HS-27A (cell line): ENCODE measurements around the gene RNF133.

ENCODE experiments used
- DNase-seq: peaks from one replicate; pipeline ENCODE4 v3.0.0-alpha.2; 2012; ENCODE audit warnings: low read depth, missing footprints

Gene RNF133

GRCh38 chr7:122699017-122699416 lies at the start of gene RNF133:
Gene RNF133 (minus strand): TSS chr7:122699117. CDS start chr7:122698918, 199 bp downstream.
- no peak for DNase-seq

DNA sequence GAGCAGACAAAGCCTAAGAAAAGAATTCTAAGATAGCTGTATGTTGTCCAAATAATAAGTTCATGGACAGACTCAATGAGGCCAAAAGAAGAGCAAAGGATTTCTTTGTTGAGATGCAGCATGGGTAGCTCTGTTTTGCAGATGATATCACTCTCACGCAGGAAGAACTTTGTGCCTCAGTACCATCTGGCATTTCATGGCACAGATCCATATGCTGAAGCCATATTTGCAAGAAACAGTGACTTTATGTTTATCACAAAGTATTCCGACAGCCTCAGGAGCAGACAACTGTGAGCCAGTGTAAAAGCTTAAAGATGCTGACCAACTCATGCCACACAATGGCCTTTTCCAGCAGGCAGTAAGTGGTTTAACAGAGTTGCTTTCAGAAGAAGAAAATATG lies 49.3 kb upstream of the RNF133 start:
- no peak for DNase-seq

DNA sequence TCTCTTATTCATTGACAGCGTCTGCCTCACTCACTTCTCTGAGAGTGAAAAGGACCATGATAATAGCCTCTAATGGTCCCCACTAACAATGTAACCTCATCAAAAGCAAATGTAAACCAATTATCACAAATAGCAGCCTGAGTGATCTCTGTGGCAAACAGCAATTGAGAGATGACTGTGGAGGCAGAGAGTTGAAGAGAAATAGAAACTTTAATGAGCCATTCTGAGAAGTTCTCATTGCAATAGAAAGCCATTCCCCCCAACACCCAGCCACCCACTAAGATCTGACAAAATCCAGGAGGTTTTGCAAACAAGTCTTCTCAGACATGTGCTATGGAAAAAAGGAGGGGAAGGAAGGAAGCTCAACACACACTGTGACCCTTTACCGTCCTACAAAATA lies 48.0 kb upstream of the RNF133 start:
- DNase-seq: no peak

DNA sequence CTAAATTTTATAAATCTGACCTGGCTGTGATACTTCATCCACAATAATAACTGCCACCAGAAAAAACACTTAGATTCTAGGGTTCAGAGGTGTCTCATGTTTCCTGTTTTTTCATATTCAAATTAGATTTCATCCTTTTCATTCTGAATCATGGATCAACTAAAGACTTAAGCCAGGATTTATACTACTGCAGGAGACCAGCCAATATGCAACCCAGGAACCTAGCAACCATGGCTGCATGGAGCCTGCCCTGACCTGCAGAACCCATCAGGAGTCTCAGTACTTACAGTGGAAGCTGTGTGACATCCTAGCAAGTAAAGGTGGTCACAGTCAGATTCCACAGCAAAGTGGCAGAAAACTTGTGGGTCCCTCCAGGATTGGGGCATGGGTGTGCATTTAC lies 44.3 kb upstream of the RNF133 start:
- DNase-seq: no peak

DNA sequence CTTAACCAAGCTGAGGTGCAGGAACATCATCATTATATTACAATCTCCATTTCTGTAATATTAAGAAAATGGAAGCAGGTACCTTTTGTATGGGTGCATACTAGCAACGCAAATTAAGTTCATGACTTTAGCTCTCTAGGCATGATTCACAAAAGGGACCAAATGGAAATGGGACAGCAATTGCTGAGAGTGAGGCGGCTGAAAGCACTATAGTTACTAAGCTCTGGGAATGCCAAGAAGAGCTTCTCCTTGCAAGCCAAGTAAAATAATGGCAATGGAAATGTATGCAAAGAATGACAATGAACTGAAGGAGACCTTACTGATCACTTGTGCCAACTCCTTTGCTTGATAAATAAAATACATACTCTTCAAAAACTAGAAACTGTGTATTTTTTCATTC lies 40.0 kb upstream of the RNF133 start:
- DNase-seq: no peak

GRCh38 chr7:122736183-122736582 lies 37.3 kb upstream of the RNF133 start:
- no peak for DNase-seq

DNA sequence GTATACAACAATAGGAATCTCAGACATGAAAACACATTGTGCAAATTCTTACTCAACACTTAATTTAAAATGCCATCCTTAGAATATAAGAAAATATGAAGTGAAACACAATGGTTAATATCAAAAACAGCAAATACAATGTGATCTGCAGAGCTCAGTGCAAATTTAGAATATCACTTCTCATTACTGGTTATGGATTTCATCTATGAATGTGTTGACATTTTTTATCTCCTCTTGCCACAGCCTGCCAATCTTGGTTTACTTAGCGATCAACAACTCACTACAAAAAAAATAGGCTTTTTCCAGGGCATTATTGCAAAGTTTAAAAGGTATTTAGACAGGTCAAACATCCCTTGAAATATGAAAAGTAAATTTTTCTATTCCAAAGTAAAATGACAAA lies 28.8 kb upstream of the RNF133 start:
- DNase-seq: no peak

DNA sequence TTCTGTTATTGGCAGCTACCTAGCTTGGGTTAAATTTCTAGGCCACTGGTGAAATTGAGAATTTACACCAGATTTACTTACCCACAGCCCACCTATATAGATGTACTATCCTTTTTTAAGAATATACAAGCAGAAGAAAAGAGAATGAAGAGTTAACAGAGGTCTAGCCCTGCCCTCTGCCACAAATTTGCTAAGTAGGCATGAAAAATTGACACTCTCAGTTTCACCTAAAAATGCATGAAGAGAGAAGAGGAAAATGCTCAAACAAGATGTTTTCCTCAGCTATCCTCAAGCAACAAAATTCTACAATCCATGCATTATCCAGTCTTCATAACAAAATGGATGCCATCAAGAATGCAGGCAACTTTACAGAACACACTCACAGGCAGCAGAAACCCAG lies 28.4 kb upstream of the RNF133 start:
- DNase-seq: no peak

- DNase-seq: no peak
Measured at GRCh38 chr7:122726881-122727280, 28.0 kb upstream of the RNF133 start.

DNA sequence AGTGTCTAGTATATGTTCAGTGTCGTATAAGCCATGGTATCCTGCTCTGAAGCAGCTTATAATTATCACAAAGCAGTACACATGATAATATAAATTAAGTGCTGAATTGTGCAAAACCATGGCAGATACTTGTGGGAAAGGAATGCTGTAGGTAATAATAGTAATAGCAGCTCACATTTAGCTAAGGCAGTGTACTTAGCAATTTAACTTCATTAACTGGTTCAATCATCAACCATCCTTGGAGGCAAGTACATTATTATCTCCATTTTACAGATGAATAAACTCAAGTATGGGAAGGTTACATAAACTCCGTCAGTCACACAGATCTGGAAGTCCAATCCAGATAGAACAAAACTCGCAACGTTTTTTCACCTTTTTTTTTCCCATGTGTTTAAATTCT lies 25.4 kb upstream of the RNF133 start:
- no peak for DNase-seq

DNA sequence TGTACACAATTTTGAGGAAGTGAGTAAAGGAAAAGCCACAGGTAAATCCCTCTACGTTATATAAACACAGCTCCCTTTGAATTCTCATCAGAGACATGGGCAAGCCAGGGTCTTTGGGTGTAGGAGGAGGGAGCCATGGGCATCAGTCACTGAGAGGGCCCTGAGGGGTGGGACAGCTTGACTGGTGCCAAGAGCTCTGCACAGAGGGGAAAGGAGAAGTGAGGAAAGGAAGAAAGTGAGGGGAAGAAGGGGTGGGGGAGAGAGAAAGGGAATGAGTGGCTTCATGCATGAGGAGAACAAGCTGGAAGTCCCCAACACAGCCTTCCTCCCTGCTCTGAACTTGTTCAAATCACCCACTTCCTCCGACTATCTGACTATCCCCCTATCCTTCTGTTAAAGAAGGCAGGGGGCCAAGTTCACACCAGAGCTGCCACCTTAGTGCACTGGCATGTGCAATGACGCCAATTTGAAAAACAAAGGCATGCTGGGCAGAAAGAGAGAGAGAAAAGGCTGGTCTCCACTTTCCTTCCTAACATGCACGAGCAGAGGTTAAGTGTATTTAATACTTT lies 20.2 kb upstream of the RNF133 start:
- no peak for DNase-seq

DNA sequence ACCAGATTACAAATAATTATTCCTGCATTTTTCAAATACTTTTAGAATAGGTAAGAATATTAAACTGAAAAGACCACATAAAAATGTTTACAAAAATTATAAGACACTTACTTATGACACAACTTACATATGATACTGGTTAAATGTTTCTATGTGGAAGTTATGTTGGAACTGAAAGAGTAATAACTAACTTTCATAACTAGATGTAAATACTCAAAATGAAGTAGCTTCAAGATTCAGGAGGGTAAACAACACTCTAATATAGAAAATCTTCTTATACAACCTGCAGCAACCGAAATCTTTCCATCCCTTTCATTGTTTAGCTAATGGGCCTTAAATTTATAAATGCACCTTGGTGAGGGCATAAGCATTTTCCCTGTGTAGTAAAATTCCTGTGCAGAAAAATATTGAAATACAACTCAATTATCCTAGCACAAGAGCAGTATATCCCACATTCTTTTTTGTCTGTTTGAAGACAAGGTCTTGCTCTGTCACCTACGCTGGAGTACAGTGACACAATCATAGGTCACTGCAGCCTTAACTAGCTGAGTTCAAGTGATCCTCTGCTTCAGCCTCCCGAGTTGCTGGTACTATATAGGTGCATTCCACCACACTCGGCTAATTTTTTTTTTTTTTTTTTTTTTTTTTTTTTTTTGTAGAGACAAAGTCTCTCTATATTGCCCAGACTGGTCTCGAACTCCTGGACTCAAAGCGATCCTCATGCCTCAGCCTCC lies 18.6 kb upstream of the RNF133 start:
- DNase-seq: no peak

DNA sequence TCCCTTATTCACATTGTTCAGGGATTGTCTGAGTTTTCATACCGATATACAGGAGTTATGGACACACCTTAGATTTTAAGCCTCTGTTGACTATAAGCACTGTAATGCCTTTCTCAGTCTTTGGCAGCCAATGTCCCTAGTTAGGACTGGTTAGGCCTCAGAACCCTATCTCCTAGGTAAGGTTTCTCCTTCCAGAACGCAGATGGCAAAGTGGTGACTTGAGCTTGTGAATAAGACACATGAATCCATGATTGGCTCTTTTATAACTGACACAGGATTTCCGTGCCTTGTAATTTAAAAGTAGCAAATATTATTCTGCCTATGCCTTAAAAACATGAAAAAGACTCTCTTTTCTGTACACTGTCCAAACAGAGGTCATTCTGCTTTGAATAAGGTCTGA lies 16.3 kb upstream of the RNF133 start:
- DNase-seq: no peak

DNA sequence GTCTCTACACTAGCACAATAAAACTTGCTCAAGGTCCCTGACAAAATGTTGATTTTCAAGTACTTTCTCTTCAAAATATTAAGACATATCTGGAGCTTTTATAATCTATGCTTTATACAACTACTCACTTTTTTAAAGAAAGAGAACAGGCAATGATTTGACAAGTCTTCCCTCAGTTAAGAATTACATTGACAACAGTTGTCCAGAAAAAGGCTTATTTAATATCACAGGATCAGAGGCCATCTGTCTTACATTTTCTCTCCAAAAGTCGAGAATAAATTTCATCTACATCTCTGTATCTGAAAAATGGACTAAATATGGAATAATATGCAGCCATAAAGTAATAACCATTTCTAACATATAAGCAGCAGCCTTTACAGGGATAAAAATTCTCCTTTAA lies 12.0 kb upstream of the RNF133 start:
- no peak for DNase-seq

- no peak for DNase-seq
Measured at GRCh38 chr7:122709930-122710646, 11.2 kb upstream of the RNF133 start.

- no peak for DNase-seq
Measured at GRCh38 chr7:122706836-122707235, 7.9 kb upstream of the RNF133 start.

- no peak for DNase-seq
Measured at GRCh38 chr7:122702872-122703510, 4.1 kb upstream of the RNF133 start, which contains the start of gene RNF148. Gene RNF148 (minus strand): TSS chr7:122702922. CDS start chr7:122702750, 172 bp downstream.

- DNase-seq: no peak
Measured at GRCh38 chr7:122695816-122696215, 3.1 kb downstream of the RNF133 start.

DNA sequence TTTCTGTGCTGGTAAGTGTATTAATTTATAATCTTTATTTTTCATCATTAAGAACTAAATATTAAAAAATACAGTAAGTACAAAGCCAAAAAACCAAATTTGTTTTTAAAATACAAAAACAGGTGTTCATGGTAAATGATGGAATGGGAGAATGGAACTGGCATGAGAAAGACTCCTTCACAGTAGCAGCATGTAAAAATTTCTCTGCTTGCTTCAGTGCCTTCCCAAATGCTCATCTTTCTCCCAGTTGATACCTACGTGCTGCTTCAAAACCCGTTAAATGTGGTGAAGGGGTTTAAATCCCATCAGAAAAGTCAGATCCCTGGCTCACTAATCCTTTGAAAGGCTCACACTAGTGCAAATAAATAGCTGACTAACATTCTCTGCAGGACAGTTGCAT lies 4.2 kb downstream of the RNF133 start:
- no peak for DNase-seq

DNA sequence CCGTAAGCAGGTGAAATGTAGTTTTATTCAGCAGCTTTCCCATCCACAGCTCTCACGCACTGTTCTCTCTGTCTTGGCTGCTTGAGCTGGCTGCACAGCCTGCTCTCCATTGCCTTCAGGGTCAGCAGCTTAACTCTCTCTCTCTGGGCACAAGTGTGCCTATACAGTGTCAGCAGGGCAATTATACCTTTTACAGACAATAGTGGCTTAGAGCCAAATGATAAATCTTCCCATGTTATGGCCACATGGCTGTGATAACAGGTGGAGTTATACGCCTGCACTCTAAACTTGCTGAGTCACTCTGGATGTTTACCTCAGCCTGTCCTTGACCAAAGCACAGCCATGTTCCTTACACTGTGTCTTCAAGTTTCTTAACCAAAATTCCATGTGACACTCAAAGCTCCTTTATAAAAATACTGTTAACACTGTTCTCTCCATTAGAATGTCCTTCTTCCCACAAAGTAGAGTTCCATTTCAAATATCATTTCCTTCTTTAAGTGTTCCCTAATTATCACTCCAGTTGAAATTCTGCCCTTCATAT lies 6.1 kb downstream of the RNF133 start:
- no peak for DNase-seq

DNA sequence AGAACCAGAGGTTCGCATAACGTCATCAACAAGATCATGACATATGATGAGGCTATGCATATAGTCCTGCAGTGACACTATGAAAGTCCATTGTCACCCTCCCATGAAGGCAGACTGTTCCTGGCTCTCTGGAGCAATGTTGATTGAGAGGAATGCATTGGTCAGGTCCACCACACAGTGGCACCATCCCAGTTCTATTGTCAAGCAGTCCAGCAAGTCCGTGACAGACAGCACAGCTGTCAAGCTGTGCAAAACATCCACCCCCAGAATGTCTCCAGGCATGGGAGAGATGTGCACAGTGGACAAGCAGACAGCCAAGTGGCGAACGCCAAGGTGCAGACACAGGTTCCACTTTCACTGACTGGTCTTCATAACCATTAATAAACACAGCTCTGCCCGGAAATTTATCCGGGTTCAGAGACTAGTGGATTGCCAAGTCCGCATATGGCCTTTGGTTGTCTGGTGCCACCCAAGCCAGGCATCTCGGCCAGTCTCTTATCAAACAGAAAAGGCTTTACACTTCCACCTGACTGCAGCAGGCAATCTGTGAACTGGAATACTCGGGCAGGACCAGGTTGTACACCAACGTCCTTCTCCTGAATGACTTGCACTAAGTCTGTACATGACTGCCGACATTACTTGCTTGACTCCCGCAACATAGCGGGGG lies 7.2 kb downstream of the RNF133 start:
- DNase-seq: no peak
